GM21390 (cell line): Measurements from ENCODE around the gene SPTLC3.

Experiments used
- ATAC-seq: cut with Tn5 transposase; IDR thresholded peaks from one replicate; pipeline ENCODE4 v1.9.1; 2021; ENCODE audit not compliant: unreplicated experiment

SPTLC3 gene

DNA sequence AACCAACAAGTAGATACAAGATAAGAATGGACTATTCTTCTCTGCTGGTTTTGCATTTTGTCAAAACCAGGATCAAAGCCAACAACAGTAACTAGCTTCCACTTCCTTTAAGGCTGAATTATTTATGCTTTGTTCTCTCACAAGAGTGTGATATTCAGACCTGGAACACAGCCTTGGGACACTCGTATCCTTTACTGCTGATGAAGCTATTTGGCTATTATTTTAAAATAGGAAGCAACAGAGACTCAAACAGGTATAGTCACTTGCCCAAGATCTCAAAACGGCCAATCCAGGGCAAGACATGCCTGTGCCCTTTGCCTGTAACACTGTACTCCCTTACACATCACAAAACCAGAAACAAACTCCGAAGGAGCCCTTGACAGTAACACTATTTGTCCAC, 19.9 kb downstream of the SPTLC3 start:
- ATAC-seq: no peak

DNA sequence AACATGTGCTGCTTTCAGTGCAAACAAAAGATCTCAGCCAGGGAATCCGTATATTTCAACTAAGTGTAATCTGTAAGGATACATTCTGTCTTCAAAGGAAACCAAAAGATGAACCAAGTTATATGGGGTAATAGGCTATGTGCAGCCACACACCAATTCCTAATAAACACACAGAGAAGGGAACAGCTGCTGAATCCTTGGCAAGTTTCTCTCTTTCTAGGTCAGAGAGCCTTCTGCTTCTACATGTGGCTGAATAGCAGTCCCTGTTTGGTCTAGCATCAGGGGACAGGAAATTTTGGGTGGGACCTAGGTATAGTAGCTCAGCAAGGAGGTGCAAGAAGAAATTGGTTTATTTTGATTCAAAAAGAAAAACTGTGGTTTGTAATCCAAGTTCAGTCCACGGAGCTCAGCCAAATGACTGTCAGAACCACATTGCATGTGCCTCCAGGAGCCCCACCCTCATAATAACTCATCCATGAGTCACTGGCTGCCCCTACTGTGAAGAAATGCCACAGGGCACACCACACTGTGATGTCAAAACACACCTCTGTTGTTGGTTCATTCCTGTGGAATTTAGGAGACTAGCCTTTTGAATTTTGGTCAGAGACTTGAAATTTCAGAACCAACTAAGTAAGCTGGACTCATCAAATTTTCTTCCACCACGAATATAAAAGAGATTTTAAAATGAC, 21.1 kb downstream of the SPTLC3 start:
- ATAC-seq: no peak

DNA sequence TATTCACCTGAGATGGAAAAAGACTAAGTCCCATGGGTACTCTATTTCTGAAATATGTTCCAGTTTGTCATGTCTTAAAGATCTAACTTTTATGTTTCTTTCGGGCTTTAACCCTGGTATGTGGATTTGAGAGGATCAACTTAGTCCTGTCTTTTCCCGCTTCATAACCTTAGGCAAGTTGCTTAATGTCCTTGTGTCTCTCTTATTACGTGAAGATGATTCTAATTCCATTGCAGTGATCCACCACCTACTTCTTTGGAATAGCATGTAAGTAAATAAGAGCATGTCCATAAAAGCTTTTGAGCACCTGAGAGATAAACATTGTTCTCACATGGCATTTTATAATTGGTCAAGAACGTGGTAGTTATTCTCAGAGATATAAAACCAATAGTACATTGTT, 23.0 kb downstream of the SPTLC3 start:
- ATAC-seq: no peak

DNA sequence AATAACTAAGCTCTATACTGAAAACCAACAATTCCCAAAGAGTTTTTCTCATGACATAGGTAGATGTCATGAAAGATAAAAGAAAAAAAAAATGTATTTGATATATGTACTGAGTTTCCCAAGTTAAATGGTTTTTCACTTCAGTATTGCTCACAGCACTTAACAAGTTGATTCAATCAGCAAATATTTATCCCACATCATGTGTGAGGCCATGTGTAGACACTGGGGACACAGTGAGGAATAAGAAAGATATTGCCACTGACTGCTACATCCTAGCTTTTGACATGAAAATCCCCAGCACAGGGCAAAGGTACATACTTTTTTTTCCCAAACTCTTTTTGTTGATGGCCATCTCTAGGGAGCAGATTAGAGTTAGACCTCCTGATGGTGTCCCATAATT, 25.3 kb downstream of the SPTLC3 start:
- ATAC-seq: no peak

DNA sequence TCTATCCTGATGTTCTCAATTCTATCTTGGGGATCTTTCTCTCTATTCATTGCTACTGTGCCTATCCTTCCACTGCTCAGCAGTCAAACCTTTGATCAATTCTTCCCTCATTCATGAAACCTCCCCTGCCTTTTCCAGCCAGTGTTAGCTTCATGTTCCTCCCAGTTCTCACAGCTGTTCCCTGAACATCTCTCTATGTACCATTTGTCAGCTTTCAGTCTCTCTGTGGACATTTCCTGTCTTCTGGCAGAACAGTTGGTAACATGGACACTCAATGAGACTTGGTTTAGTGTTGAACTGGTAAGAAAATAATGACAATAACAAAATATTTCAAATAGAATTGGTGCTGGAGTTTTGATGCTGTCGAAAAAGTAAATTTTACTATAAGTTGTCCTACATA, 26.2 kb downstream of the SPTLC3 start:
- no peak for ATAC-seq

DNA sequence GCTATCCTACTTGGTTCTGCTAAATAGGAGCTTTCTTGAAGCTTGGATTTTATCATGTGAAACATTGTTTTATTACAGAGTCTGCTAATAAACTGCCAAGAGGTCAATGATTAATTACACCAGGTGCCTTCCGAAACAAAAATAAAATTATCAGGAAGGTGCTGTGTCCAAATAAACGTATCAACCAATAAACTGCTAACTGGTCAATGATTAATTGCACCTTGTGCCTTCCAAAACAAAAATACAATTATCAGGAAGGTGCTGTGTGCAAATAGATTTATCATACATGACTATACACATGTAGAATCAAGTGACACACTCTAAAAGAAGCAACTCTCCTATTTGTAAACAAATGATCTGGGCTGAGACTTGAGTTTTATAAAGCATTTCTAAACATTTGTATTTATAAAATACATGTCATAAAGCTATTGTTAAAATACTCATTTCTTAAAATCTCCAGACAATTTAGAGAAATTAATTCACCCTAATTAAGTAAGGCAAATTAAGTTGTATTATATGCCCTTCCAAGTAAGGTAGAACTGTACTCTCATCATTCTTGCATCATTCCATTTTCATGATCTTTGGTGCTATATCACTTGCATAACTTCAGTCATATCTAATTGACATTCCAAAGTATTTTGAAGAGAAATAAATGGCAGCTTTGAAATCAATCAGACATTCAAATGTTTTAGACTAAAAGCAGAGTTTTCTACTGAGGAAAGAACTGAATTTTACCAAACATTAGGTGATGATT, 26.8 kb downstream of the SPTLC3 start:
- ATAC-seq: no peak

DNA sequence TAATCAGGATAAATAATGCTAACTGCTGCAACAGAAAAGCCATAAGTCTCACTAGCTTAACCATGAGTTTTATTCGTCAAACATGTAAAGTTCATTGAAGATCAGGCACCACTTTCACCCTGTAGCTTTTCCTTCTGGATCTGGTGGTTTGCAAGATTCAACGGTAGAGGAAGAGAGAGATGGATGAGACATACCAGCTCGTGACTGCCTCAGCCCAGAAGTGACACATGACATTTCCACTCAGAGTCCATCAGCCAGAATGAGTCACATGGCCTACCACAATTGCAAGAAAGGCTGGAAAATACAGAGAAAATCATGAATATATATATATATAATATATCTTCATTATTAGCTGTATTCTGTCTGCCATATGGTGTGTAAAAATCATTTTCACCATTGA, 29.0 kb downstream of the SPTLC3 start:
- ATAC-seq: no peak

DNA sequence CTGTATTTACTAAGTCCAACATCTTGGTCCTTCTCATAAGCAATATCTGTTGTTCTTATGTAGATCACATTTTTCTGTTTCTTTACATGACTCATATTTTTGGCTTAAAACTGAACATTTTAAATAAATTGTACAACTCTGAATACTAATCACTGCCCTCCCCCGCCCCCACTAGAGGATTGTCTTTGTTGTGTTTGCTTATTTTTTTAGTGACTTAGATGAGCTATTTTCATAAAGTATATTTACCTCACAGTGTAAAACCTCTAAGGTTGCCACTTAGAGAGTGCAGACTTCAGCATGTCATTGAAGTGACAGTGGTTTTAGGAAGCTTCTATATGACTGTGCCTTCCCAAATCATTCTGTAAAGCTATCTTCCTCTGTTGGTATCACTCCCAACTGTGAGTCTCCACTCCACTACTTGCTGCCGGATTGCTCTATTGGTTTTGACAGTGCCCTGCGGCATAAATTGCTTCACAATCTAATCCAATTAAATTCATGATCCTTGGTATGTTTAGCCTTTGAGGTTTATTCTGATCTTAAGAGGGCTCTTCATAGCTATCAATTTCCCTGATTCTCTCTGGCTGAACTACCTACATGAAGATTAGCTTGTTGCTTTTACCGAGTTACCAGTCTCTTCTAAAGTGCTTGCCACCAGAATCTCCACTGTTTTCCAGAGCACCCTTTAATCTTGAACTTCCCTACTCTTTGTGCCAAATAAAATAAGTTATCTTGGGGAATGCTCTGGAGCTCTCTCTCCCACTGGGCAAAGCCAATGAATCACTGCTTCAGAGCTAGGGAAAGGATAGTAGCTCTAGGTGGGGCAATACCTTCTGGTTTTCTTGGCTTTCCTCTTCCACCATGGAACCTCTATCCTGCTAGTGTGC, 33.0 kb downstream of the SPTLC3 start:
- ATAC-seq: no peak

DNA sequence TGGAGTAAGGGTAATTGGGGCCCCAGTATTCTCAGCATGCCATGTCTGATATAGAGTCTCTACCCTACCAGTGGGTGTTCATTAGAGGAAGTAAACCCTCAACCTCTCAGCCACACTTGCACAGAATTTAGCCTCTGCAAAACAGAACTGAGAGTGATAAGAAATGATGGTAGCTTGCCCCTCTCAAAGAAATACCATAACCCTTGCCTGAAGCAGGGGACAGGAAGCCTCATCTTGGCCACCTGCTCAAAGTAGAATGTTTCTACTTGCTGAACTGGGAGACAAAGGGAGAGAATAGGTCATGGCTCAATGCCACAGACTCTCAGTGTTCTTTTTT, 33.7 kb downstream of the SPTLC3 start:
- no peak for ATAC-seq

DNA sequence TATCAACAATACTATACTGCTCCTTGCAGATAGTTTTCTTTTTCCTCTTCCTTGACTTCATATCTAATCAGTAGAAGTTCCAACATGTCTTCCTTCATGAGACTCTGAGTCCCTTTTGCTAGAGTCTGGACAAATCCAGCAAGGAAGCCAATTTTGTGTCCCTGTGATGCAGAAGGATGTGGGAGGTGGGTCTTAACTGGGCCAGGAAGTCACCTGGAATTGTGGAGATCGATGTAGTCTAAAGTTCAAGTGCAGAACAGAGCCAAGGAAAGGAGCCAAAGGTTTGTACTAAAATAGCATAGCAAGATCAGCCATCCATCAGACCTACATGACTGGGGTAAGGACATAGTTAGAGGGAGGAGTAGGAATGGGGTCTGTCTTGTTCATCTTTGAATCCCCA, 37.6 kb downstream of the SPTLC3 start:
- no peak for ATAC-seq

DNA sequence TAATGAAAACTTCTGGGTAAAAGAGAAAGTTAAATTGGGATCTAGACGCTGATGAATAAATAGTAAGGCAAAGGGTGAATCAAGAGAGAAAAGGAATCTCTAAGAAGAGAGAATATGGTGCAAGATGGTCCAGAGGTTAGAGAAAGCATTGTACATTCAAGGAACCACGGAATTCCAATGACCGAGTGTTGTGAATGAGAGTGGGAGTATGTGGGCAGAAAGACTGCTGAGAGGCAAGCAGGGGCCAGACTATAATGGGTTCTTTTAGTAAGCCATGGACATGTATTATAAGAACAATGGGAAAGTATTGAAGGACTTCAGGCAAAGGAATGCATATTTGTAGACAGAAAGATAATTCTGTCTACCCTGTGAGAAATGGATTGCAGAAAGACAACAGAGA, 45.2 kb downstream of the SPTLC3 start:
- ATAC-seq: no peak

DNA sequence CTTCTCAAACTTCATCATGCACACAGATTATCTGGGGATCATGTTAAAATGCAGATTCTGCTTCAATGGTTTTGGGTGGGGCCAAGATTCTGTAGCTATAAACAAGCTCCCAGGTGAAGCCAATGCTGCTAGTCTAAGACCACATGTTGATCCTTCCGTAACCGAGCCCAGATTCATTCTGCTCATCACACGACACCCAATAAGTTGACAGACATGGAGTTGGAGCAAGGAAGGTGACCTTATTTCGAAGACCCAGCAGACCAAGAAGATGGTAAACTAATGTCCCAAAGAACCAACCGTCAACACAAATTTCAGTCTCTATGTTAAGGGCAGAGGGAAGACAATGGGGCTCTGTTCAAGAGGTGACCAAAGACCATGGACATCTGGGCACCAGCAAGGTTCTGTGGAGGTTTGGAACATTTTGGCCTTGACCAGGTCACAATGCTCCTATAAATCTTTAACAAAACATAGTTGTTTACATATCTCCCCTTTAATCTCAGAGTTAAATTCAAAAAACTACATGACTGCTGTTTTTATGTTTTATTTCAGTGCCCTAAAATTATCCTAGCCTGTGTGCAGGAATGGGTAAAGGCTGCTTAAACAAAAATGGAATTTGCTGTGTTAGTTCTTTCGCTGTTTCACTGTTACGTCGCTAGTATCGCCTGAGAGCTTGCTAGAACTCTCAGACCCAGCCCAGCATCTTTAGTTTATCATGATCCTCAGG, 50.1 kb downstream of the SPTLC3 start:
- ATAC-seq: no peak

DNA sequence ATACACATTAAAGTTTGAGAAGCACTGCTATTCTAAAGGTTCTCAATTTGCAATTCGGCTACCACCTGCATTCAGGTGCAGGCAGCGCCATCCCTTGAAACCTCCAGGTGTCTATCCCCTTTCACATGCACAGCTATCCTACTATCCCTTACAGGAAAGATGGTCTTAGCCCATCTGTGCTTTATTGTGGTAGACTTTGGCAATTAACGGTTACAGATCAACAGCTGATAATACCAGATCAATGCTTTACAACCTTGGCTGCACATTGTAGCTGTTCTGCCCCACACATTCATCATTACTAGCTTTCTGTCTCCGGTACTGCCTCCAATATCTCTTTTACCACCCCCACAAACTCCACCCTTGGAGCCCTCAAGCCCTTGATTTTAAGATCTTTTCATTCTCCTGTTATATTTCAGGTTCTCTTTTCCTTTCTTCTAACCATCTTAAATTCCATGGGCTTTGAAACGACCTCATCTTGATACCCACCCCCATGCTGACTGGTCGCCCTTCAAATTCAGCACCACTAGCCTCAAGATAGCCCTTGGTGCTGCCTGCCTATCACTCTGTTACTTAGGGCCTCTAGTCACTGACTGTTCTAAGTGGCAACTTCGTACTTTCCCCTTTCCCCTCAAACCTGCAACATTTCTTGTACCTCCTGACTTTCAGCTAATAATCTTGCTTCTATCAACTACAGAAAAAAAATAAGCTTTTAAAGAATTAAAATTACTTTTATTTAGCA, 50.8 kb downstream of the SPTLC3 start:
- ATAC-seq: no peak

DNA sequence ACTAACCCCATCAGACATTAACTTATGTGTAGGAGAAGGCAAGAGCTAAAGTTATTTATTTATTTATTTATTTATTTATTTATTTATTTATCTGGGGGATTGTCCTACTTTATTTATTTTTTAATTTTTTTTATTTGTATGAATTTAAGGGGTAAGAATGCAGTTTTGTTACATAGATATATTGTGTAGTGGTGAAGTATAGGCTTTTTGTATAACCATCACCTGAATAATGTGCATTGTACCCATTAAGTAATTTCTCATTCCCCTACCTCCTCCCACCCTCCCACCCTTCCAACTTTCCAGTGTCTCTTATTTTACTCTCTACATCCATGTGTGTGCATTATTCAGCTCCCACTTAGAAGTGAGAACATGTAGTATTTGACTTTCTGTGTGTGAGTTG, 51.6 kb downstream of the SPTLC3 start:
- ATAC-seq: no peak

DNA sequence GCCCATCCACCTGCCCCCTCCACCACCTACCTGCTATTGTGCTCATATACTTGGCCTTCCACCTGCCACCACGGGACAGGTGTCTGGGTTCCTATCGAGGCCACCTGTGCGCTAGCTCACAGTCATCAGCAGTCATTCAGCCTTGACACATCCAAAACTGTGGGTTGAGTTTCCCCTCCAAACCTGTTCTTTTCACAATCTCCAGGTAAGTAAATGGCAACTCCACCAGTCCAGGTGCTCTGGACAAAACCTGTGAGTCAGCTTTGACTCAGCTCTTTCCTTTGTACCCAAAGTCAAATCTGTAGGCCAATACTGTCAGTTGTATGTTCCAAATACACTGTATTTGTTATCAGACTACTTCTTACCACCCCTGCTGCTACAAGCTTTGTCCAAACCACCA, 52.6 kb downstream of the SPTLC3 start:
- no peak for ATAC-seq

DNA sequence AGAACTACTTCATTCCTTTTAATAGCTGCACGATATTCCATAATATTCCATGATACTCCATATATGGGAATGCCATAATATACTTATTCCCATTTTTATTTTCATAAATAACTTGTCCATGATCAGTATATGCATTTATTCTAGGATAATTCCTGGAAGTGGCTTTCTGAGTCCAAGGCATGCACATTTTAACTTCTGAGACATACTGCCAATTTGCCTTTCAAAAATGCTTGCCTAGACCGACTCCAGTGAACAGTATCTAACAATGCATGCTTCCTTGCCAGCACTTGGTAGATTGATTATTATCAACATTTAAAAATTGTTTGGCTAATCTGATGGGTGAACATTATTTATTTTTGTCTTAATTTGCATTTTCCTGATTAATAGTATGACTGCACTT, 54.0 kb downstream of the SPTLC3 start:
- no peak for ATAC-seq

DNA sequence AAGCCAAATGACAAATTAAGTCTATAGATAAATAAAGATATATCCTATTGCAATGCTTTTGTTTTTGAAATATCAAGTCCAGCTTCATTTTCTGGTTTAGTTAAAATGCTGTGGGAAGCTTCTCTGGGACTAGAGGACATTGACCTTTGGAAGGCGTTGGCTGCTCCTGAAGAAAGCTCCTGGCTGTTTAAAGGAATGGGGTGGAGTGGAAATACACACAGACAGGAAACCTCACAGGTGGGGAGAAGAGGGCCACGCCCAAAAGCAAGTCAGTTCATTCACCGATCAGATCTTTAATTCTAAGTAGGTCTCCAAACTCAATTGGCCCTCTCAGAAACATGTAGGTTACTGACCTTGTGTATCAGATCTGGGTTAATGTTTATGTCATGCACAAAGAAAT, 59.6 kb downstream of the SPTLC3 start:
- no peak for ATAC-seq

DNA sequence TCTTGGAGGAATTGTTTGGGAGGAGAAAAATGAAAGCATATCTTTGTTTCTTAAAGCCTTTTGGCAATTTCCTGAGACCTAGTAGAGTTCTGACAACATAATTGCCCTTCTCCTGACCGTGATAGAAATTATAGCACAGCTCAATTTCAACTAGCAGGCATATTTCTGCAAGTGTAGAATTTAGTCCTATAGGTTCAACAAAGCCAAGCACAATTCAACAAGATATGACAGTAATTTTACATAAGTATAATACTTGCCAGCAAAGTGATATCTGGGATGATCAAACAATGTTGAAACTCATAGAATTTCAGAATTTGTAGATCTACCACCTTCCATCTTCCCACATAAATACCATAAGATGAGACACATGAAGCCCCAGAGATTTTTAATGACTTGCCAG, 73.1 kb downstream of the SPTLC3 start:
- no peak for ATAC-seq

DNA sequence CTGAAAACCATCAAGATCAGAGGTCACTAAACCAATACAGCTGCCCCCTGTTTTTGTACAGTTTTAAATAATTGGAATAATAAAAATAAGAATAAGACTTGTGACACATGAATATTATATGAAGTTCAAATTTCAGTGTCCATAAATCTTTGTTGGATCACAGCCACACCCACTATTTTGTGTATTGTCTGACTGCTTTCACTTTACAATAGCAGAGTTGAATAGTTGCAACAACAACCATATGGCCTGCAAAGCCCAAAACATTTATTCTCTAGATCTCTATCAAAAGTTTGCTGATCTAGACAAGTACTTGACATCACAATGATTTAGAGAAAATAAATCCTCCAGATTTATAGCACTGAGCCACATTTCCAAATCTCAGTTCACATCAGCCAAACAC, 73.6 kb downstream of the SPTLC3 start:
- ATAC-seq: no peak

DNA sequence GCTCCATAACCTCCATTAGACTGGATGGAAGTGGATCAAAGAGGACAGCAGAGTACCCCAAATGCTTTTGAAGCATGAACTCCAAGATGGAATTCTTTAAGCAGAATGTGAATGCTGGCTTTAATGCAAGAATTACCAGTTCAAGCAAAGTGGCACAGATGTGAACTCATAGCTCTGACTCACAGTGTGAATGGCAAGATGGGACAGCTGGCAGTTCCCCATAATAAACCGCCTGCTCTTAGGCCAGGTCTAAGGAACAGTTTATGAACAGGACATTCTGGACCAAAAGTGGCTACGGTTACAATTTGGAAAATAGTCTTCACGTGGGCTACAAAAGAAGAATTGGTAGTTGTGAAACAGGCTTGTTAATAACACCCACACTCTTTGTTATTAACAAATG, 76.5 kb downstream of the SPTLC3 start:
- ATAC-seq: no peak
